ENCODE measurements around the gene SHC2. TPM values are rescaled to one million over a fixed set of nuclear protein-coding genes. Genes with fewer than 3 reads are reported as not detected.

SHC2 gene
- total and polyA plus RNA-seq, 2 of the 8 experiments (the other 6 are each of a cell fraction or from before 2014, with no cell fraction given), result 4.4 to 7.3 TPM

DNA sequence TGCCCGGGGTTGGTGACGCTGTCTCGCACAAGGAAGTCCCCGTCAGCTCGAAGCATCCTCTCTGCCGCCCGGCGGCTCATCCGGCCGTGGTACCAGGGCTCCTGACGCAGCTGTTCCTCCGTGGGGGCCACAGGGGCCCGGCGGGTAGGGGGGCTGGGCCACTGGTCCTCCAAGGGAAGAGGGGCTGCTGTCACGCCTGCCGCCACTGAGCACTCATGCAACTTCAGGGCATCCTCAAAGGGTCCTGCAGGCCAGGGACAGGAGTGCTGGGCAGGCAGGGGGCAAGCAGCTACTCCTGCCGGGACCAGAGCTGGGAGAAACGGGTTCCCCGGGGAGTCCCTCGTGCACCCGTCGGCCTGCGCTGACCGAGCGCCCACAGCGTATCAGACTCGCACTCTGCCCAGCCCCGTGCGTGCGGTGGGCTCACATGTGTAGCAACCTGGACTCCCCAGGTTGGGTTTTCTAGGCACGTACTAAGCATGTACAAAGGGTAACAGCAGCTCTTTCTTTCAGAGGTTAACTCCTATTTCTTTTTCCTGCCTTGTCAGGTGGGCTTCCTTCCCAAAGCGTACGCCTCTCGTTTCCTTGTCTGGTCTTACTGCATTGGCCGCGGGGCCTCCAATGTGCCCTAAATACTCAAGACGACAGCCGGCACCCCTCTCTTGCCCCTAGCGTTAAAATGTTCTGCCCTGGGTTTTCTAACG lies 38.5 kb downstream of the SHC2 start (continued):
- no peak for TF ChIP-seq TCF12 (IDR thresholded peaks at IDR 0.05; ENCODE audit: low read depth, low read length)
- no peak for TF ChIP-seq BCL11A (IDR thresholded peaks at IDR 0.05; ENCODE audit: low read depth in 2 of 2, low read length in 2 of 2)
- no peak for TF ChIP-seq CHD2 (IDR thresholded peaks at IDR 0.05; ENCODE audit: low read length)
- no peak for TF ChIP-seq CBX8 (IDR thresholded peaks at IDR 0.05; ENCODE audit: borderline replicate concordance, low read depth, low read length)
- TF ChIP-seq, protein P1, sequence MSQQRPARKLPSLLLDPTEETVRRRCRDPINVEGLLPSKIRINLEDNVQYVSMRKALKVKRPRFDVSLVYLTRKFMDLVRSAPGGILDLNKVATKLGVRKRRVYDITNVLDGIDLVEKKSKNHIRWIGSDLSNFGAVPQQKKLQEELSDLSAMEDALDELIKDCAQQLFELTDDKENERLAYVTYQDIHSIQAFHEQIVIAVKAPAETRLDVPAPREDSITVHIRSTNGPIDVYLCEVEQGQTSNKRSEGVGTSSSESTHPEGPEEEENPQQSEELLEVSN (IDR thresholded peaks at IDR 0.05), result no peak
- TF ChIP-seq CHD1 (IDR thresholded peaks at IDR 0.05; ENCODE audit: low read depth, low read length), result no peak

All from H1 (cell line).